ENCODE results near the gene CD200. TPM values are rescaled to one million over a fixed set of nuclear protein-coding genes. Genes with fewer than 3 reads are reported as not detected.

The CD200 gene
- not detected in 5 replicates for total RNA-seq (2022; extraction: Qiagen RNA extraction)

GRCh38 chr3:112333002-112333380 lies at the start of gene CD200:
TSS of gene CD200 (plus strand) at chr3:112333156. CDS start at chr3:112333213, 57 bp downstream.

GRCh38 chr3:112293368-112294321 lies 39.3 kb upstream of the CD200 start, which contains the start of gene SLC9C1:
TSS of gene SLC9C1 (minus strand) at chr3:112294216. CDS start at chr3:112286791, 7,425 bp downstream.

Other genes starting within 250 kb of the CD200 start
- gene C3orf52, start 246.8 kb upstream of the CD200 start, total RNA-seq (2022; extraction: Qiagen RNA extraction), result 10.6 to 14.8 TPM (median 14.3 TPM) in 5 replicates
- gene GCSAM, start 199.9 kb upstream of the CD200 start, total RNA-seq (2022; extraction: Qiagen RNA extraction), result not detected in 5 replicates
- gene SLC9C1, start 38.9 kb upstream of the CD200 start, total RNA-seq (2022; extraction: Qiagen RNA extraction), result not detected in 5 replicates
- gene BTLA, start 166.3 kb downstream of the CD200 start, total RNA-seq (2022; extraction: Qiagen RNA extraction), result 0.05 TPM in 1 of 5 replicates, not detected in the others
- gene ATG3, start 228.8 kb downstream of the CD200 start, total RNA-seq (2022; extraction: Qiagen RNA extraction), result 43.0 to 57.9 TPM (median 45.0 TPM) in 5 replicates
- 15.1 to 17.5 TPM (median 15.6 TPM) in 5 replicates for gene SLC35A5, start 228.9 kb downstream of the CD200 start, total RNA-seq (2022; extraction: Qiagen RNA extraction)